Liver (tissue), 3 donors: Measurements from ENCODE around the gene VSX2.

Experiments
- FOXA1 ChIP-seq: IDR thresholded peaks from 2 replicates; pipeline ENCODE4 v1.6.1; 2016; ENCODE audit warnings: antibody characterized with exemption
- FOXA2 ChIP-seq: IDR thresholded peaks from 2 replicates; pipeline ENCODE4 v1.6.1; 2016; ENCODE audit warnings: antibody characterized with exemption
- GABPA ChIP-seq, 2 donors: IDR thresholded peaks in 1 of 2; conservative IDR thresholded peaks in 1 of 2; 2 replicates each; pipeline ENCODE4 v1.6.1; 2016; ENCODE audit warnings: antibody characterized with exemption in 2 of 2, mild to moderate bottlenecking in 1 of 2, moderate library complexity in 1 of 2
- HNF4G ChIP-seq: IDR thresholded peaks from 2 replicates; pipeline ENCODE4 v1.6.1; 2016; ENCODE audit warnings: antibody characterized with exemption
- JUND ChIP-seq, 2 donors: IDR thresholded peaks; 2 replicates each; pipeline ENCODE4 v1.6.1; 2016; ENCODE audit warnings: antibody characterized with exemption in 2 of 2
- RAD21 ChIP-seq, 2 donors: IDR thresholded peaks; 2 replicates each; pipeline ENCODE4 v1.6.1; 2016; ENCODE audit warnings: antibody characterized with exemption in 2 of 2, mild to moderate bottlenecking in 2 of 2
- RXRA ChIP-seq, 2 donors: IDR thresholded peaks; 2 replicates each; pipeline ENCODE4 v1.6.1; 2017 to 2018; ENCODE audit warnings: antibody characterized with exemption in 2 of 2, mild to moderate bottlenecking in 1 of 2
- SP1 ChIP-seq: IDR thresholded peaks from 2 replicates; pipeline ENCODE4 v1.6.1; 2018; ENCODE audit warnings: antibody characterized with exemption, mild to moderate bottlenecking
- YY1 ChIP-seq: IDR thresholded peaks from 2 replicates; pipeline ENCODE4 v1.6.1; 2016; ENCODE audit warnings: antibody characterized with exemption, mild to moderate bottlenecking
- TF ChIP-seq, protein P1 (sequence below): fragments of 150-350 bp; IDR thresholded peaks from 2 replicates; pipeline ENCODE4 v1.5.1; 2017; ENCODE audit warnings: improper control_type of control experiment, low read depth, low read length; ENCODE audit not compliant: missing input control
- TF ChIP-seq, protein P2 (sequence below): IDR thresholded peaks from 2 replicates; pipeline ENCODE4 v1.6.1; 2016; ENCODE audit warnings: antibody characterized with exemption, mild to moderate bottlenecking
- TF ChIP-seq, protein P3 (sequence below): IDR thresholded peaks from 2 replicates; pipeline ENCODE4 v1.6.1; 2016; ENCODE audit warnings: antibody characterized with exemption
- TF ChIP-seq, protein P4 (sequence below): IDR thresholded peaks from 2 replicates; pipeline ENCODE4 v1.6.1; 2016; ENCODE audit warnings: antibody characterized with exemption
- TF ChIP-seq, protein P5 (sequence below): IDR thresholded peaks from 2 replicates; pipeline ENCODE4 v1.6.1; 2016; ENCODE audit warnings: antibody characterized with exemption
- donor health status: healthy.
- donor health status: healthy.

DNA sequence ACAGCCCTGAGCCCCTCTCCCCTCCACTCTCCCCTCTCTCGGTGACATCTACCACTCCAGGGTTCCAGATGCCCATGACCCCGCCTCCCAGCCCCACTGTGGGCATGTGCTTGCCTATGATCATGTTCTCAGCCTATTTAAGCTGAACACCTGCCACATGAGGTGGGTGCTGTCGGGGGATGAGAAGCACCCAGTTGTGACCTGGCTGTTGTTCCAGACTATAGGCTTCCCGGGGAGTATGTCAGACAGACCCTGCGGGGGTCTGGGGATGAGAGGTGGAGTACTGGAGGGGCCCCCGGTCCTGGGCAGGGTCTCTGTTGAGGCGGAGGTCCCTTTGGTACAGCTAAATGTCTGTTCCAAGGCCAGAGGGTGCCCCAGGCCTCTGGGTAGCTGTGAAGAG lies 6.0 kb downstream of the VSX2 start:
- TF ChIP-seq, protein P1, sequence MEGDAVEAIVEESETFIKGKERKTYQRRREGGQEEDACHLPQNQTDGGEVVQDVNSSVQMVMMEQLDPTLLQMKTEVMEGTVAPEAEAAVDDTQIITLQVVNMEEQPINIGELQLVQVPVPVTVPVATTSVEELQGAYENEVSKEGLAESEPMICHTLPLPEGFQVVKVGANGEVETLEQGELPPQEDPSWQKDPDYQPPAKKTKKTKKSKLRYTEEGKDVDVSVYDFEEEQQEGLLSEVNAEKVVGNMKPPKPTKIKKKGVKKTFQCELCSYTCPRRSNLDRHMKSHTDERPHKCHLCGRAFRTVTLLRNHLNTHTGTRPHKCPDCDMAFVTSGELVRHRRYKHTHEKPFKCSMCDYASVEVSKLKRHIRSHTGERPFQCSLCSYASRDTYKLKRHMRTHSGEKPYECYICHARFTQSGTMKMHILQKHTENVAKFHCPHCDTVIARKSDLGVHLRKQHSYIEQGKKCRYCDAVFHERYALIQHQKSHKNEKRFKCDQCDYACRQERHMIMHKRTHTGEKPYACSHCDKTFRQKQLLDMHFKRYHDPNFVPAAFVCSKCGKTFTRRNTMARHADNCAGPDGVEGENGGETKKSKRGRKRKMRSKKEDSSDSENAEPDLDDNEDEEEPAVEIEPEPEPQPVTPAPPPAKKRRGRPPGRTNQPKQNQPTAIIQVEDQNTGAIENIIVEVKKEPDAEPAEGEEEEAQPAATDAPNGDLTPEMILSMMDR, result no peak
- TF ChIP-seq HNF4G (no peak), JUND (IDR thresholded peaks at IDR 0.05) (no peak), RXRA (IDR thresholded peaks at IDR 0.05) (no peak), FOXA2 (no peak), GABPA (IDR thresholded peaks at IDR 0.05 in 1 of 2, conservative IDR thresholded peaks at IDR 0.05 in 1 of 2) (no peak), YY1 (no peak), SP1 (no peak), FOXA1 (no peak), RAD21 (IDR thresholded peaks at IDR 0.05) (no peak)
- TF ChIP-seq, protein P2, sequence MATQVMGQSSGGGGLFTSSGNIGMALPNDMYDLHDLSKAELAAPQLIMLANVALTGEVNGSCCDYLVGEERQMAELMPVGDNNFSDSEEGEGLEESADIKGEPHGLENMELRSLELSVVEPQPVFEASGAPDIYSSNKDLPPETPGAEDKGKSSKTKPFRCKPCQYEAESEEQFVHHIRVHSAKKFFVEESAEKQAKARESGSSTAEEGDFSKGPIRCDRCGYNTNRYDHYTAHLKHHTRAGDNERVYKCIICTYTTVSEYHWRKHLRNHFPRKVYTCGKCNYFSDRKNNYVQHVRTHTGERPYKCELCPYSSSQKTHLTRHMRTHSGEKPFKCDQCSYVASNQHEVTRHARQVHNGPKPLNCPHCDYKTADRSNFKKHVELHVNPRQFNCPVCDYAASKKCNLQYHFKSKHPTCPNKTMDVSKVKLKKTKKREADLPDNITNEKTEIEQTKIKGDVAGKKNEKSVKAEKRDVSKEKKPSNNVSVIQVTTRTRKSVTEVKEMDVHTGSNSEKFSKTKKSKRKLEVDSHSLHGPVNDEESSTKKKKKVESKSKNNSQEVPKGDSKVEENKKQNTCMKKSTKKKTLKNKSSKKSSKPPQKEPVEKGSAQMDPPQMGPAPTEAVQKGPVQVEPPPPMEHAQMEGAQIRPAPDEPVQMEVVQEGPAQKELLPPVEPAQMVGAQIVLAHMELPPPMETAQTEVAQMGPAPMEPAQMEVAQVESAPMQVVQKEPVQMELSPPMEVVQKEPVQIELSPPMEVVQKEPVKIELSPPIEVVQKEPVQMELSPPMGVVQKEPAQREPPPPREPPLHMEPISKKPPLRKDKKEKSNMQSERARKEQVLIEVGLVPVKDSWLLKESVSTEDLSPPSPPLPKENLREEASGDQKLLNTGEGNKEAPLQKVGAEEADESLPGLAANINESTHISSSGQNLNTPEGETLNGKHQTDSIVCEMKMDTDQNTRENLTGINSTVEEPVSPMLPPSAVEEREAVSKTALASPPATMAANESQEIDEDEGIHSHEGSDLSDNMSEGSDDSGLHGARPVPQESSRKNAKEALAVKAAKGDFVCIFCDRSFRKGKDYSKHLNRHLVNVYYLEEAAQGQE, result no peak
- TF ChIP-seq, protein P3, sequence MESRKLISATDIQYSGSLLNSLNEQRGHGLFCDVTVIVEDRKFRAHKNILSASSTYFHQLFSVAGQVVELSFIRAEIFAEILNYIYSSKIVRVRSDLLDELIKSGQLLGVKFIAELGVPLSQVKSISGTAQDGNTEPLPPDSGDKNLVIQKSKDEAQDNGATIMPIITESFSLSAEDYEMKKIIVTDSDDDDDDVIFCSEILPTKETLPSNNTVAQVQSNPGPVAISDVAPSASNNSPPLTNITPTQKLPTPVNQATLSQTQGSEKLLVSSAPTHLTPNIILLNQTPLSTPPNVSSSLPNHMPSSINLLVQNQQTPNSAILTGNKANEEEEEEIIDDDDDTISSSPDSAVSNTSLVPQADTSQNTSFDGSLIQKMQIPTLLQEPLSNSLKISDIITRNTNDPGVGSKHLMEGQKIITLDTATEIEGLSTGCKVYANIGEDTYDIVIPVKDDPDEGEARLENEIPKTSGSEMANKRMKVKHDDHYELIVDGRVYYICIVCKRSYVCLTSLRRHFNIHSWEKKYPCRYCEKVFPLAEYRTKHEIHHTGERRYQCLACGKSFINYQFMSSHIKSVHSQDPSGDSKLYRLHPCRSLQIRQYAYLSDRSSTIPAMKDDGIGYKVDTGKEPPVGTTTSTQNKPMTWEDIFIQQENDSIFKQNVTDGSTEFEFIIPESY, result no peak
- TF ChIP-seq, protein P4, sequence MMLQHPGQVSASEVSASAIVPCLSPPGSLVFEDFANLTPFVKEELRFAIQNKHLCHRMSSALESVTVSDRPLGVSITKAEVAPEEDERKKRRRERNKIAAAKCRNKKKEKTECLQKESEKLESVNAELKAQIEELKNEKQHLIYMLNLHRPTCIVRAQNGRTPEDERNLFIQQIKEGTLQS, result no peak
- TF ChIP-seq, protein P5, sequence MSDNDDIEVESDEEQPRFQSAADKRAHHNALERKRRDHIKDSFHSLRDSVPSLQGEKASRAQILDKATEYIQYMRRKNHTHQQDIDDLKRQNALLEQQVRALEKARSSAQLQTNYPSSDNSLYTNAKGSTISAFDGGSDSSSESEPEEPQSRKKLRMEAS, result no peak
